GM12878 (cell line): ENCODE measurements around the gene YES1. TPM values are rescaled to one million over a fixed set of nuclear protein-coding genes. Genes with fewer than 3 reads are reported as not detected.

Experiments used
- BMI1 ChIP-seq: fragments of 450-650 bp; IDR thresholded peaks from 2 replicates; pipeline ENCODE4 v1.6.1; 2016; ENCODE audit warnings: mild to moderate bottlenecking, moderate library complexity, borderline replicate concordance
- BRCA1 ChIP-seq: IDR thresholded peaks from 2 replicates; pipeline ENCODE4 v1.6.1; 2011; ENCODE audit warnings: low read depth, low read length, improper control_type of control experiment
- CEBPB ChIP-seq, 2 experiments: fragments of 150-350 bp in 1 of 2; IDR thresholded peaks; 2 replicates each; pipeline ENCODE4 v1.6.1; 2012 to 2014; ENCODE audit warnings: low read depth in 2 of 2, low read length in 2 of 2, borderline replicate concordance in 1 of 2, inconsistent platforms in 1 of 2
- GABPA ChIP-seq: IDR thresholded peaks from 2 replicates; pipeline ENCODE4 v1.6.1; 2014; ENCODE audit warnings: antibody characterized with exemption, low read depth, mild to moderate bottlenecking, inconsistent platforms
- IKZF1 ChIP-seq: fragments of 450-650 bp; conservative IDR thresholded peaks from 2 replicates; pipeline ENCODE4 v1.6.1; 2017; ENCODE audit warnings: antibody characterized with exemption, mild to moderate bottlenecking
- KAT2A ChIP-seq: conservative IDR thresholded peaks from 2 replicates; pipeline ENCODE4 v1.6.1; 2011; ENCODE audit warnings: low read depth, low read length; ENCODE audit not compliant: control insufficient read depth
- LARP7 ChIP-seq: fragments of 450-650 bp; IDR thresholded peaks from 2 replicates; pipeline ENCODE4 v1.6.1; 2017; ENCODE audit warnings: mild to moderate bottlenecking
- MEF2A ChIP-seq: IDR thresholded peaks from 2 replicates; pipeline ENCODE4 v1.6.1; 2011; ENCODE audit warnings: low read depth, mild to moderate bottlenecking, low read length, moderate library complexity; ENCODE audit not compliant: insufficient read depth
- NBN ChIP-seq: fragments of 450-650 bp; IDR thresholded peaks from 2 replicates; pipeline ENCODE4 v1.6.1; 2016
- POU2F2 ChIP-seq: IDR thresholded peaks from 3 replicates; pipeline ENCODE4 v1.6.1; 2011; ENCODE audit warnings: low read depth, mild to moderate bottlenecking, low read length, borderline replicate concordance
- SPI1 ChIP-seq: IDR thresholded peaks from 2 replicates; pipeline ENCODE4 v1.6.1; 2011; ENCODE audit warnings: low read depth, mild to moderate bottlenecking, low read length, moderate library complexity, borderline replicate concordance; ENCODE audit not compliant: insufficient read depth
- STAT1 ChIP-seq: fragments of 450-650 bp; conservative IDR thresholded peaks from 2 replicates; pipeline ENCODE4 v1.6.1; 2014; ENCODE audit warnings: antibody characterized with exemption, mild to moderate bottlenecking
- SUPT20H ChIP-seq: IDR thresholded peaks from 2 replicates; pipeline ENCODE4 v1.6.1; 2011; ENCODE audit warnings: low read depth, mild to moderate bottlenecking, low read length, moderate library complexity, borderline replicate concordance; ENCODE audit not compliant: control insufficient read depth
- TCF7 ChIP-seq: IDR thresholded peaks from 2 replicates; pipeline ENCODE4 v1.6.1; 2014; ENCODE audit warnings: antibody characterized with exemption, borderline replicate concordance
- ZBED1 ChIP-seq: IDR thresholded peaks from 2 replicates; pipeline ENCODE4 v1.6.1; 2016; ENCODE audit warnings: borderline replicate concordance
- ZZZ3 ChIP-seq: IDR thresholded peaks from 2 replicates; pipeline ENCODE4 v1.6.1; 2011; ENCODE audit warnings: low read depth; ENCODE audit not compliant: control insufficient read depth, insufficient read length
- polyA plus RNA-seq, 11 experiments: library from polyadenylated mRNA; depleted of rRNA in 4 of 11; unstranded in 6 of 11; stranded (reverse) in 5 of 11; fragments of >200 nt; fragmentation: Nextera tagmentation in 4 of 11; fragmentation: Illumina TruSeq in 1 of 11; extraction: Ambion mirVana in 4 of 11; extraction: Trizol in 1 of 11; gene quantifications; 1 replicate in 1 of 11; 2 replicates in 10 of 11; pipeline versions ENCODE4 v1.2.1 to v1.2.3, GENCODE V29; 2011 to 2016; ENCODE audit warnings: inconsistent platforms in 2 of 11, missing spikeins in 2 of 11, low read depth in 1 of 11
- total RNA-seq, 4 experiments: library from RNA; depleted of rRNA in 3 of 4; stranded (reverse); fragments of >200 nt in 3 of 4; fragmentation: Illumina TruSeq in 1 of 4; extraction: Trizol in 1 of 4; gene quantifications; 2 replicates each; pipeline versions ENCODE4 v1.2.1 to v1.2.3, GENCODE V29; 2013 to 2021
- TF ChIP-seq, protein P1 (sequence below): IDR thresholded peaks from 2 replicates; pipeline ENCODE4 v1.6.1; 2012; ENCODE audit warnings: mild to moderate bottlenecking, low read depth, low read length
- TF ChIP-seq, protein P2 (sequence below): IDR thresholded peaks from 2 replicates; pipeline ENCODE4 v1.6.1; 2012; ENCODE audit warnings: low read depth, low read length, improper control_type of control experiment
- TF ChIP-seq, protein P3 (sequence below): IDR thresholded peaks from 2 replicates; pipeline ENCODE4 v1.6.1; 2012; ENCODE audit warnings: low read depth, low read length, improper control_type of control experiment
- TF ChIP-seq, protein P4 (sequence below): fragments of 450-650 bp; IDR thresholded peaks from 2 replicates; pipeline ENCODE4 v1.6.1; 2016; ENCODE audit warnings: mild to moderate bottlenecking, moderate library complexity, borderline replicate concordance

Gene YES1
- total and polyA plus RNA-seq, 10 of the 15 experiments (the other 5 are each of a cell fraction or from before 2014, with no cell fraction given): 2.3 to 7.9 (median 5.8) TPM

DNA sequence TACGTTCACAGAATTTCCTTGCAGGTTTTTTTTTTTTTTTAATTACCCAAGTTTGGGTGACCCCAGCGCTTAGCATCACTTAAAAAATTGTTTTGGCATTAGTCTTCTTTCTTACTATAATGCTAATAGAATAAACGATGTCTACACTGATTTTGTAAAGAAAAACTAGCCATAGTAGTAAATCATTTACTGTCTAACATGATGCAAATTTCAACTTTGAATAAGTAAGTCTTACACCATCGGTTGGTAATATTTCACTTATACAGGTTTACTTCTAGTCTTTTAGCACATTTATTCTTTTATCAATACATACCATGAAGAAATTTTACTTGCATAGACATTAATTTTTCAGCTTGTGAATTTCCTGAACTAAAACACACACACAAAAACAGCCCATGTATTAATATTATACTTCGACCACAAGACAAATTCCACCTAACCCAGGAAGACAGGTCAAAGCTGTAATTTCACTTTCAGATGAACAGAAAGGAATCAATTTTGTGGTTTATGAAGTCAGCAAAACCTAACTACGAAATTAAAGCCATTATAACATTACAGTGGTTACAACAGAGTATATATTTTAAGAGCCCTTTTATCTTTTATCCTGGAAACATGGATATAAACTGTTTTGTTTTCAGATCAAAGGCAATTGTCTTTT, 1.9 kb downstream of the YES1 start (continued):
- TF ChIP-seq LARP7: no peak
- no peak for TF ChIP-seq ZZZ3
- TF ChIP-seq, protein P1, sequence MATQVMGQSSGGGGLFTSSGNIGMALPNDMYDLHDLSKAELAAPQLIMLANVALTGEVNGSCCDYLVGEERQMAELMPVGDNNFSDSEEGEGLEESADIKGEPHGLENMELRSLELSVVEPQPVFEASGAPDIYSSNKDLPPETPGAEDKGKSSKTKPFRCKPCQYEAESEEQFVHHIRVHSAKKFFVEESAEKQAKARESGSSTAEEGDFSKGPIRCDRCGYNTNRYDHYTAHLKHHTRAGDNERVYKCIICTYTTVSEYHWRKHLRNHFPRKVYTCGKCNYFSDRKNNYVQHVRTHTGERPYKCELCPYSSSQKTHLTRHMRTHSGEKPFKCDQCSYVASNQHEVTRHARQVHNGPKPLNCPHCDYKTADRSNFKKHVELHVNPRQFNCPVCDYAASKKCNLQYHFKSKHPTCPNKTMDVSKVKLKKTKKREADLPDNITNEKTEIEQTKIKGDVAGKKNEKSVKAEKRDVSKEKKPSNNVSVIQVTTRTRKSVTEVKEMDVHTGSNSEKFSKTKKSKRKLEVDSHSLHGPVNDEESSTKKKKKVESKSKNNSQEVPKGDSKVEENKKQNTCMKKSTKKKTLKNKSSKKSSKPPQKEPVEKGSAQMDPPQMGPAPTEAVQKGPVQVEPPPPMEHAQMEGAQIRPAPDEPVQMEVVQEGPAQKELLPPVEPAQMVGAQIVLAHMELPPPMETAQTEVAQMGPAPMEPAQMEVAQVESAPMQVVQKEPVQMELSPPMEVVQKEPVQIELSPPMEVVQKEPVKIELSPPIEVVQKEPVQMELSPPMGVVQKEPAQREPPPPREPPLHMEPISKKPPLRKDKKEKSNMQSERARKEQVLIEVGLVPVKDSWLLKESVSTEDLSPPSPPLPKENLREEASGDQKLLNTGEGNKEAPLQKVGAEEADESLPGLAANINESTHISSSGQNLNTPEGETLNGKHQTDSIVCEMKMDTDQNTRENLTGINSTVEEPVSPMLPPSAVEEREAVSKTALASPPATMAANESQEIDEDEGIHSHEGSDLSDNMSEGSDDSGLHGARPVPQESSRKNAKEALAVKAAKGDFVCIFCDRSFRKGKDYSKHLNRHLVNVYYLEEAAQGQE: no peak
- TF ChIP-seq BRCA1: no peak
- no peak for TF ChIP-seq CEBPB (IDR thresholded peaks at IDR 0.05; ENCODE audit: borderline replicate concordance in 1 of 2, low read depth in 2 of 2, low read length in 2 of 2)
- TF ChIP-seq NBN: peak; percentile 23; the same call in 1 of the 2 replicates
- TF ChIP-seq ZBED1: no peak
- TF ChIP-seq, protein P2, sequence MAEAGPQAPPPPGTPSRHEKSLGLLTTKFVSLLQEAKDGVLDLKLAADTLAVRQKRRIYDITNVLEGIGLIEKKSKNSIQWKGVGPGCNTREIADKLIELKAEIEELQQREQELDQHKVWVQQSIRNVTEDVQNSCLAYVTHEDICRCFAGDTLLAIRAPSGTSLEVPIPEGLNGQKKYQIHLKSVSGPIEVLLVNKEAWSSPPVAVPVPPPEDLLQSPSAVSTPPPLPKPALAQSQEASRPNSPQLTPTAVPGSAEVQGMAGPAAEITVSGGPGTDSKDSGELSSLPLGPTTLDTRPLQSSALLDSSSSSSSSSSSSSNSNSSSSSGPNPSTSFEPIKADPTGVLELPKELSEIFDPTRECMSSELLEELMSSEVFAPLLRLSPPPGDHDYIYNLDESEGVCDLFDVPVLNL: no peak
- TF ChIP-seq MEF2A: no peak
- no peak for TF ChIP-seq POU2F2
- TF ChIP-seq SPI1: no peak
- TF ChIP-seq, protein P3, sequence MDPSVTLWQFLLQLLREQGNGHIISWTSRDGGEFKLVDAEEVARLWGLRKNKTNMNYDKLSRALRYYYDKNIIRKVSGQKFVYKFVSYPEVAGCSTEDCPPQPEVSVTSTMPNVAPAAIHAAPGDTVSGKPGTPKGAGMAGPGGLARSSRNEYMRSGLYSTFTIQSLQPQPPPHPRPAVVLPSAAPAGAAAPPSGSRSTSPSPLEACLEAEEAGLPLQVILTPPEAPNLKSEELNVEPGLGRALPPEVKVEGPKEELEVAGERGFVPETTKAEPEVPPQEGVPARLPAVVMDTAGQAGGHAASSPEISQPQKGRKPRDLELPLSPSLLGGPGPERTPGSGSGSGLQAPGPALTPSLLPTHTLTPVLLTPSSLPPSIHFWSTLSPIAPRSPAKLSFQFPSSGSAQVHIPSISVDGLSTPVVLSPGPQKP: no peak
- no peak for TF ChIP-seq STAT1
- TF ChIP-seq, protein P4, sequence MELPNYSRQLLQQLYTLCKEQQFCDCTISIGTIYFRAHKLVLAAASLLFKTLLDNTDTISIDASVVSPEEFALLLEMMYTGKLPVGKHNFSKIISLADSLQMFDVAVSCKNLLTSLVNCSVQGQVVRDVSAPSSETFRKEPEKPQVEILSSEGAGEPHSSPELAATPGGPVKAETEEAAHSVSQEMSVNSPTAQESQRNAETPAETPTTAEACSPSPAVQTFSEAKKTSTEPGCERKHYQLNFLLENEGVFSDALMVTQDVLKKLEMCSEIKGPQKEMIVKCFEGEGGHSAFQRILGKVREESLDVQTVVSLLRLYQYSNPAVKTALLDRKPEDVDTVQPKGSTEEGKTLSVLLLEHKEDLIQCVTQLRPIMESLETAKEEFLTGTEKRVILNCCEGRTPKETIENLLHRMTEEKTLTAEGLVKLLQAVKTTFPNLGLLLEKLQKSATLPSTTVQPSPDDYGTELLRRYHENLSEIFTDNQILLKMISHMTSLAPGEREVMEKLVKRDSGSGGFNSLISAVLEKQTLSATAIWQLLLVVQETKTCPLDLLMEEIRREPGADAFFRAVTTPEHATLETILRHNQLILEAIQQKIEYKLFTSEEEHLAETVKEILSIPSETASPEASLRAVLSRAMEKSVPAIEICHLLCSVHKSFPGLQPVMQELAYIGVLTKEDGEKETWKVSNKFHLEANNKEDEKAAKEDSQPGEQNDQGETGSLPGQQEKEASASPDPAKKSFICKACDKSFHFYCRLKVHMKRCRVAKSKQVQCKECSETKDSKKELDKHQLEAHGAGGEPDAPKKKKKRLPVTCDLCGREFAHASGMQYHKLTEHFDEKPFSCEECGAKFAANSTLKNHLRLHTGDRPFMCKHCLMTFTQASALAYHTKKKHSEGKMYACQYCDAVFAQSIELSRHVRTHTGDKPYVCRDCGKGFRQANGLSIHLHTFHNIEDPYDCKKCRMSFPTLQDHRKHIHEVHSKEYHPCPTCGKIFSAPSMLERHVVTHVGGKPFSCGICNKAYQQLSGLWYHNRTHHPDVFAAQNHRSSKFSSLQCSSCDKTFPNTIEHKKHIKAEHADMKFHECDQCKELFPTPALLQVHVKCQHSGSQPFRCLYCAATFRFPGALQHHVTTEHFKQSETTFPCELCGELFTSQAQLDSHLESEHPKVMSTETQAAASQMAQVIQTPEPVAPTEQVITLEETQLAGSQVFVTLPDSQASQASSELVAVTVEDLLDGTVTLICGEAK: no peak
- peak; percentile 78 for TF ChIP-seq IKZF1
- no peak for TF ChIP-seq KAT2A
- TF ChIP-seq BMI1: no peak
- no peak for TF ChIP-seq TCF7
- TF ChIP-seq GABPA: no peak
- no peak for TF ChIP-seq SUPT20H
